Kidney (tissue), 14 donors: ENCODE measurements around the gene LITAF. TPM values are rescaled to one million over a fixed set of nuclear protein-coding genes. Genes with fewer than 3 reads are reported as not detected.

ENCODE experiments used
- DNase-seq, 5 donors: peaks; one replicate each; pipeline ENCODE4 v3.0.0-alpha.2; 2013 to 2020
- FAIRE-seq: peaks from 2 replicates; lab custom pipeline; 2012; peaks lifted over from hg19 to GRCh38; lab: Jason Lieb, UNC
- H3K27ac ChIP-seq, 2 donors: one replicate each; pipeline ENCODE4 v1.7.0; 2013; ENCODE audit warnings: low read depth in 2 of 2, low read length in 2 of 2, inconsistent platforms in 1 of 2
- H3K27me3 ChIP-seq: one replicate; pipeline ENCODE4 v1.7.1; 2013; ENCODE audit warnings: low read length, inconsistent platforms; ENCODE audit not compliant: control insufficient read depth, insufficient read depth
- H3K36me3 ChIP-seq, 3 donors: one replicate each; pipeline versions ENCODE4 v1.7.0 to v1.7.1; 2013; ENCODE audit warnings: low read length in 3 of 3, control low read depth in 1 of 3, inconsistent platforms in 1 of 3; ENCODE audit not compliant: insufficient read depth in 3 of 3, control insufficient read depth in 2 of 3
- H3K4me1 ChIP-seq, 3 donors: one replicate each; pipeline versions ENCODE4 v1.7.0 to v1.7.1; 2013; ENCODE audit warnings: low read length in 3 of 3, inconsistent platforms in 1 of 3, low read depth in 1 of 3; ENCODE audit not compliant: control insufficient read depth in 2 of 3, insufficient read depth in 2 of 3
- H3K4me3 ChIP-seq, 3 donors: one replicate each; pipeline versions ENCODE4 v1.7.0 to v1.8.1; 2013; ENCODE audit warnings: low read length in 3 of 3, control low read depth in 1 of 3, inconsistent platforms in 1 of 3
- H3K9ac ChIP-seq, 3 donors: one replicate each; pipeline versions ENCODE4 v1.7.0 to v1.7.1; 2013; ENCODE audit warnings: low read length in 3 of 3, control low read depth in 1 of 3, inconsistent platforms in 1 of 3
- H3K9me3 ChIP-seq, 3 donors: one replicate each; pipeline versions ENCODE4 v1.7.0 to v1.7.1; 2013; ENCODE audit warnings: low read length in 3 of 3, control low read depth in 1 of 3, inconsistent platforms in 1 of 3; ENCODE audit not compliant: control insufficient read depth in 2 of 3, insufficient read depth in 1 of 3
- CTCF ChIP-seq: IDR thresholded peaks from 3 replicates; pipeline ENCODE4 v1.5.1; 2012; ENCODE audit warnings: mild to moderate bottlenecking, moderate library complexity, borderline replicate concordance; ENCODE audit not compliant: insufficient read depth; ENCODE audit errors: extremely low read depth
- intact Hi-C: fragments of 100-400 bp; cut with DNase I; formaldehyde crosslinking; loops from one replicate; pipeline ENCODE4 v1.11.1; 2022
- polyA plus RNA-seq: library from polyadenylated mRNA; stranded (reverse); fragments of 350-450 nt; fragmentation: Illumina TruSeq; extraction: RNeasy Lipid Tissue Mini Kit (QIAGEN cat#74804); gene quantifications from one replicate; pipeline ENCODE4 v1.2.3, GENCODE V29; 2014; ENCODE audit warnings: low read depth, low replicate concordance; ENCODE audit not compliant: insufficient read depth
- total RNA-seq: library from RNA; stranded (reverse); fragmentation: NEBNext Ultra II Directional; extraction: Animal tissue kit (Norgen Biotek cat#: 25700); gene quantifications from one replicate; pipeline ENCODE4 v1.2.1, GENCODE V29; 2021
- donor health status: control.
- donor health status: control.
- donor health status: control.
- donor health status: control.
- donor health status: control.
- donor health status: DM: yes; HTN: yes; CAD: no.
- donor health status: Normal renal cell carcinoma (clear cell type).

LITAF gene
- total and polyA plus RNA-seq, 2 donors from 2014 or later = 121 to 171 TPM

DNA sequence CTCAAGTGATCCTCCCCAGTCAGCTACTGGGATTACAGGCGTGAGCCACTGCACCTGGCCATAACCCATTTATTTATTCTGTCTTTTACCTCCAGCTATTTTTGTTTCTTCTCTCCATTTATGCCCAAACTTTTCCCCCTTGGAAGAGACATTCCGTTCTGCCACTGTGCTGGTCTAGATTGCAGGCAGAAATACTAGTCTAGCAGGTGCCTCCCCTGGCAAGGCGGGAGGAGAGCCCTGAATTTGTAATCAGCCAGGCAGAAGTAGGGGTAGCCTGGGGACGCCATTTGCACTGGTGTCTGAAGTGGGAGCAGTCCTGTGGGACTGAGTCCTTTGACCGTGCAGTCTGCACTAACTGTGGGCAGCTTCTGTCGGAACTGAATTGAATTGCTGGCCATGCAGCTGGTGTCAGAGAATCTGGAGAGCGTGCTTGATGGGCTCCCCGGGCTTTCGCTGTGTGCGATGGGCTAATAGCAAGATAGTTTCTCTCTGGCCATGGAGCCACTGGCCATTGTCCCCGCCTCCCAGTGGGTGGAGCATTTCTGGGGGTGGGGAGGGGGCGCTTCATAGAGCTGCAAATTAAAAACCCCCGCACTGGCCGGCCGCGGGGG lies 31.5 kb upstream of the LITAF start:
- H3K27ac ChIP-seq = peak overlapping the region; percentile 6 to 47
- FAIRE-seq = no peak

DNA sequence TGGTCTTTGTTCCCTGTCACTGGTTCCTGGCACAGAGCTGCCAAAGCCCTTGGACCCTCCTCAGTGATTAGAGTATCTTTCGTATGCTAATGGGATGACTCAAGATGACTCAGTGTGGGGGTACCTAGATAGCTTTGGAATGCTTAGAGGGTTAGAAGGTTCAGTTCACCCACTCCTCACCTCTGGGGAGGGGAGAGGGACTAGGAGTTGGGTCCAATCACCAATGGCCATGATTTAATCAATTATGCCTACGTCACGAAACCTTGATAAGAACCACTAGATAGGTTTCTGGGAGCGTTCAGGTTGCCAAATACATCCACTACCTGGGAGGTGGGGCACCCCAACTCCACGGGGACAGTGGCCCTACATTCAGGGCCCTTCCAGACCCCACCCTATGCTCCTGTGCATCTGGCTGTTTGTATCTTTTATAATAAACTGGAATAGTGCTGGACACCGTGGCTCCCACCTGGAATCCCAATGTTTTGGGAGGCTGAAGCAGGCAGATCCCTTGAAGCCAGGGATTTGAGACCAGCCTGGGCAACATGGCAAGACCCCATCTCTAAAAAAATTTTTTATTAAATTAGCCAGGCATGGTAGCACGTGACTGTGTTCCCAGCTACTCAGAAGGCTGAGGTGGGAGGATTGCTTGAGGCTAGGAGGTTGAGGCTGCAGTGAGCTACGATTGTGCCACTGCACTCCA lies 29.2 kb upstream of the LITAF start:
- no peak for FAIRE-seq
- no peak for TF ChIP-seq CTCF
- no peak overlapping the region for H3K4me3 ChIP-seq

More for the DNA sequence above, 31.5 kb upstream of the LITAF start:
- no peak for TF ChIP-seq CTCF
- intact Hi-C loops = no loop called here
- Histone ChIP-seq H3K27me3 (no peaks in the 10 kb centered on the region), H3K9me3 (no peaks in the 10 kb centered on the region), H3K9ac (peak overlapping the region in 1 of 3 donors; percentile 46), H3K4me3 (no peak overlapping the region), H3K36me3 (no peaks in the 10 kb centered on the region), H3K4me1 (peaks cover 0 to 7% (median 7%) of the 10 kb centered on the region in 3 donors)
- DNase-seq = no peak

GRCh38 chr16:11614587-11615175 lies 28.0 kb upstream of the LITAF start:
- no peak overlapping the region for H3K4me3 ChIP-seq
- H3K36me3 ChIP-seq = no peaks in the 10 kb centered on the region
- no peak for TF ChIP-seq CTCF
- DNase-seq = peak in 1 of 5 donors; percentile 56
- FAIRE-seq = no peak
- H3K4me1 ChIP-seq = peaks cover 2 to 24% (median 21%) of the 10 kb centered on the region in 3 donors
- H3K27ac ChIP-seq = no peak overlapping the region
- H3K27me3 ChIP-seq = no peaks in the 10 kb centered on the region
- H3K9me3 ChIP-seq = no peaks in the 10 kb centered on the region
- H3K9ac ChIP-seq = peak overlapping the region in 1 of 3 donors; percentile 46
- intact Hi-C loops = no loop called here

More for the DNA sequence above, 29.2 kb upstream of the LITAF start:
- Histone ChIP-seq H3K4me1 (peaks cover 0 to 18% (median 13%) of the 10 kb centered on the region in 3 donors), H3K9me3 (no peaks in the 10 kb centered on the region), H3K9ac (no peak overlapping the region), H3K27me3 (no peaks in the 10 kb centered on the region), H3K36me3 (no peaks in the 10 kb centered on the region), H3K27ac (no peak overlapping the region)
- DNase-seq = no peak
- intact Hi-C loops = no loop called here
